HL-60/S4 (cell line): Measurements from ENCODE around the gene DUSP19.

Experiments used
- in situ Hi-C: fragments of 300-500 bp; cut with MboI; formaldehyde crosslinking; loops from 2 replicates; pipeline ENCODE4 v1.14.3; 2022; ENCODE audit warnings: low sequenced_read_pairs

DUSP19 gene

GRCh38 chr2:183124222-183124956 is 45.8 kb downstream of the DUSP19 start, which contains the start of gene NUP35:
Gene NUP35, plus strand, starts transcription at chr2:183124443. Its CDS starts 15 bp downstream, at chr2:183124458.
- in situ Hi-C loops, result no loop called here

DNA sequence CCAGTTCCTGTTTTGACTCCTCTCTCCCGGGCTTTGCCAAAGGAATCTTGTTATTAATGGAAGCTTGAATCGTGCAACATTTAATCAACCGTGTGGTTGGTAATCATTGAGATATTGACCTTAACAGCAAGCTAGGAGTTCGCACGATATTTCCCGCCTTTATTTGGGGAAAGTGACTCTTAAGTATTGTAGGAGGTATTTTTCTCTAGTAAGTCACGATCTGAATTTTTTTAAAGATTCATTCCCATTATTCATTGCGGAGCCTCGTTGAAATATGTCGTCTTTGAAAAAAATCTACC is 46.4 kb downstream of the DUSP19 start:
- in situ Hi-C loops, result no loop called here

DNA sequence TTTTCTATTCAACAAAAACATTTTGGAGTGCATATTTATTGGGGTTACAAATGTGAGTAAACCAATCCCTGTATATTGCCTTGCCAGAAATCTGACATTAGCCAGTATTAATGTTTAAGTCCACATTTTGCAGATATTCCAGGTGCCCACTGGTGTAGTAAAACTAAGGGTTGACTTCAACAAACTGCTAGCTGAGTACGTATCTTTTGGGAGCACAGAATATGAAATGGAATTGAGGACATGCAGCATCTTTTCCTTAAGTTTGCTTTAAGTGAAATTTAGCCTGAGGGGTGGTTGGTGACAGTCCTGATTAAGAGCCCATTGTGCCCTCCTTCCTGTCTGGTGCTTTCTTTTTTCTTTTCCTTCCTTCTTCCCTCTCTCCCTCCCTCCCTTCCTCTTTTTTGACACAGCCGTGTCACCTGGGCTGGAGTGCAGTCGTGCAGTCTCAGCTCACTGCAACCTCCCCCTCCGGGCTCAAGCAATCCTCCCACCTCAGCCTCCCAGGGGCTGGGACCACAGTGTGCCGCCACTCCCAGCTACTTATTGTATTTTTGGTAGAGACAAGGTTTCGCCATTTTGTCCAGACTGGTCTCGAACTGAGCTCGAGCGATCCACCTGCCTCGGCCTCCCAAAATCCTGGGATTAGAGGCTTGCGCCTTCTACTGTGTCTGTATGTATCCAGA is 47.3 kb downstream of the DUSP19 start:
- in situ Hi-C loops, result no loop called here

DNA sequence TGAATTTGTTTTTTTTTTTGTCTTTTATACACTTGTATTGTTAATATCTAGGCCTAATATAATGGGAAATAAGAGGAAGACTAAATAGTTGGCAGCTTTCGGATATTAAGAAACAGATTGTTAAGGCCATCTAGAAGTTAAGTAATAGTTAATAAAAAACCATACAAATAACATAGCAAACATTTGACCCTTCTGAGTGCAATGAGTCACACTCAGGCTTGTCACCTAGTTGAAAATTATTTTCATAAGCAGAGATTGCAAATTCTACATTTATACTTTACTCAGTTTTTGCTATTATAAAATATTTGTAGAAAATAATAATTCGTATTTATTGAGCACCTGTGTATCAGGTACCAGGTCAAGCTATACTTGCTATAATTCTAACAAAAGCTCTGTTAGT is 48.1 kb downstream of the DUSP19 start:
- in situ Hi-C loops, result no loop called here

- in situ Hi-C loops, result no loop called here
These were observed 55.5 kb downstream of the DUSP19 start for GRCh38 chr2:183134016-183134415.

GRCh38 chr2:183148955-183149354 is 70.4 kb downstream of the DUSP19 start:
- in situ Hi-C loops, result no loop called here

DNA sequence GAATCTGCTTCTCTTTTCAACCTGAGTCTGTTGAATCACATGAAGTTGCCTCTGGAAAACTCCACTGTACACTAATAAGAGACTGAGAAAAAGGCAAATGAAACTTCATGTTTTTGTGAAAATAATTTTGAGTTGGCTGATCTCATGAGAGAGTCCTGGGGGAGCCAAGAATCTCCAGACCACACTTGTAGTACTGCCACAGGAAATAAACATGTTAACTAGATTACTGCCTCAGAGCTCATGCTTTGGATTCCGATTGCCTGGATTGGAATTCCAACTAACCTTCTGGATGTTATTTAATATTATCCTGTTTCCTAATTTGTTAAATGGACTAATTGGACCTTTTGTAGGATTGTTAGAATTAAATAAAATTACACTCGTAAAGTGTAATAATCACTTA is 70.9 kb downstream of the DUSP19 start:
- in situ Hi-C loops, result no loop called here
